Measurements from ENCODE around the gene SKAP2.

The SKAP2 gene

GRCh38 chr7:26690135-26690805, 174.1 kb downstream of the SKAP2 start:
- no peak for DNase-seq

- DNase-seq = no peak
These were observed 175.4 kb downstream of the SKAP2 start for GRCh38 chr7:26688936-26689506.

GRCh38 chr7:26688388-26688787, 176.0 kb downstream of the SKAP2 start:
- DNase-seq = no peak

GRCh38 chr7:26687032-26687431, 177.4 kb downstream of the SKAP2 start:
- DNase-seq = no peak

- DNase-seq = no peak
These were observed 177.9 kb downstream of the SKAP2 start for GRCh38 chr7:26686448-26686981.

GRCh38 chr7:26685606-26686005, 178.8 kb downstream of the SKAP2 start:
- no peak for DNase-seq

- no peak for DNase-seq
These were observed 179.9 kb downstream of the SKAP2 start for GRCh38 chr7:26684447-26684846.

- DNase-seq = no peak
These were observed 181.1 kb downstream of the SKAP2 start for GRCh38 chr7:26683277-26683676.

GRCh38 chr7:26681819-26682418, 182.5 kb downstream of the SKAP2 start:
- no peak for DNase-seq

GRCh38 chr7:26680587-26680986, 183.8 kb downstream of the SKAP2 start:
- DNase-seq = no peak

GRCh38 chr7:26675143-26675887, 189.1 kb downstream of the SKAP2 start:
- no peak for DNase-seq

- no peak for DNase-seq
These were observed 190.5 kb downstream of the SKAP2 start for GRCh38 chr7:26673858-26674257.

- DNase-seq = no peak
These were observed 191.1 kb downstream of the SKAP2 start for GRCh38 chr7:26673271-26673670.

GRCh38 chr7:26670841-26671240, 193.5 kb downstream of the SKAP2 start:
- DNase-seq = no peak

- DNase-seq = no peak
These were observed 194.1 kb downstream of the SKAP2 start for GRCh38 chr7:26670290-26670689.

GRCh38 chr7:26668821-26669220, 195.6 kb downstream of the SKAP2 start:
- no peak for DNase-seq

- peak; percentile 4 for DNase-seq
These were observed 196.8 kb downstream of the SKAP2 start for GRCh38 chr7:26667514-26668133.

- no peak for DNase-seq
These were observed 199.5 kb downstream of the SKAP2 start for GRCh38 chr7:26664735-26665416.

- no peak for DNase-seq
These were observed 200.1 kb downstream of the SKAP2 start for GRCh38 chr7:26664274-26664673.

GRCh38 chr7:26663874-26664273, 200.5 kb downstream of the SKAP2 start:
- DNase-seq = no peak

GRCh38 chr7:26662646-26663045, 201.7 kb downstream of the SKAP2 start:
- DNase-seq = no peak

GRCh38 chr7:26659121-26659520, 205.3 kb downstream of the SKAP2 start:
- DNase-seq = no peak

All from stimulated activated CD4-positive, alpha-beta T cell treated with anti-CD3 and anti-CD28 coated beads, Interleukin-12 subunit alpha, Interleukin-12 subunit beta, amount 100 ng/mL, for 4 hours (primary cell).